Neuronal stem cell (in vitro differentiated cells): ENCODE measurements around the gene MEGF11.

Experiments
- DNase-seq: peaks from one replicate; pipeline ENCODE4 v3.0.0-alpha.2; 2013; ENCODE audit warnings: low spot score
- H2AFZ ChIP-seq: one replicate; pipeline ENCODE4 v1.6.1; 2013; ENCODE audit warnings: mild to moderate bottlenecking, low read length, inconsistent platforms
- H2AK5ac ChIP-seq: 2 replicates; pipeline ENCODE4 v1.6.1; 2013; ENCODE audit warnings: low read depth, mild to moderate bottlenecking, inconsistent platforms, low read length, moderate library complexity, mixed read lengths
- H2BK120ac ChIP-seq: 2 replicates; pipeline ENCODE4 v1.6.1; 2013; ENCODE audit warnings: low read depth, mild to moderate bottlenecking, inconsistent platforms, low read length, moderate library complexity, mixed read lengths
- H2BK12ac ChIP-seq: one replicate; pipeline ENCODE4 v1.6.1; 2013; ENCODE audit warnings: low read length, inconsistent platforms
- H2BK15ac ChIP-seq: 2 replicates; pipeline ENCODE4 v1.6.1; 2013; ENCODE audit warnings: mild to moderate bottlenecking, low read length, inconsistent platforms, mixed read lengths
- H2BK5ac ChIP-seq: one replicate; pipeline ENCODE4 v1.6.1; 2013; ENCODE audit warnings: inconsistent platforms, mild to moderate bottlenecking, low read length, moderate library complexity
- H3K14ac ChIP-seq: one replicate; pipeline ENCODE4 v1.6.1; 2013; ENCODE audit warnings: low read length, inconsistent platforms
- H3K18ac ChIP-seq: 2 replicates; pipeline ENCODE4 v1.6.1; 2013; ENCODE audit warnings: low read length, inconsistent platforms
- H3K23ac ChIP-seq: 2 replicates; pipeline ENCODE4 v1.6.1; 2013; ENCODE audit warnings: low read depth, mild to moderate bottlenecking, mixed read lengths, low read length, inconsistent platforms; ENCODE audit not compliant: poor library complexity
- H3K27ac ChIP-seq: replicated peaks from 3 replicates; pipeline ENCODE4 v1.5.1; 2013; ENCODE audit warnings: low read length, inconsistent platforms
- H3K27me3 ChIP-seq, 3 experiments: 2 replicates each; pipeline ENCODE4 v1.6.1; 2013; ENCODE audit warnings: low read length in 3 of 3, mild to moderate bottlenecking in 2 of 3, inconsistent platforms in 1 of 3, low read depth in 1 of 3, mixed read lengths in 1 of 3, moderate library complexity in 1 of 3; ENCODE audit not compliant: control insufficient read depth in 3 of 3, insufficient read depth in 3 of 3
- H3K36me3 ChIP-seq, 2 donors: replicated peaks in 1 of 2; 2 replicates each; pipeline ENCODE4 v1.6.1; 2013; ENCODE audit warnings: low read length in 2 of 2; ENCODE audit not compliant: control insufficient read depth in 2 of 2, insufficient read depth in 2 of 2
- H3K4ac ChIP-seq: 2 replicates; pipeline ENCODE4 v1.6.1; 2013; ENCODE audit warnings: inconsistent platforms, mild to moderate bottlenecking, low read length, moderate library complexity
- H3K4me1 ChIP-seq, 2 donors: 1 replicate in 1 of 2; 2 replicates in 1 of 2; pipeline ENCODE4 v1.6.1; 2013; ENCODE audit warnings: low read length in 2 of 2, low read depth in 1 of 2; ENCODE audit not compliant: control insufficient read depth in 2 of 2, insufficient read depth in 1 of 2
- H3K4me2 ChIP-seq: one replicate; pipeline ENCODE4 v1.6.1; 2013; ENCODE audit warnings: mild to moderate bottlenecking, low read length, inconsistent platforms; ENCODE audit not compliant: insufficient read depth, poor library complexity, severe bottlenecking
- H3K4me3 ChIP-seq, 2 donors: 2 replicates each; pipeline ENCODE4 v1.5.1; 2013; ENCODE audit warnings: low read length in 2 of 2, mild to moderate bottlenecking in 2 of 2, inconsistent platforms in 1 of 2, moderate library complexity in 1 of 2
- H3K79me1 ChIP-seq: one replicate; pipeline ENCODE4 v1.6.1; 2013; ENCODE audit warnings: low read depth, mild to moderate bottlenecking, inconsistent platforms, low read length, moderate library complexity
- H3K9ac ChIP-seq: one replicate; pipeline ENCODE4 v1.6.1; 2013; ENCODE audit warnings: mild to moderate bottlenecking, low read depth, low read length, inconsistent platforms; ENCODE audit not compliant: poor library complexity
- H3K9me3 ChIP-seq, 2 donors: replicated peaks in 1 of 2; 2 replicates each; pipeline versions ENCODE3 to v1.6.1; 2013; ENCODE audit warnings: low read length in 2 of 2, mild to moderate bottlenecking in 2 of 2, inconsistent platforms in 1 of 2, low read depth in 1 of 2, mixed read lengths in 1 of 2, moderate library complexity in 1 of 2; ENCODE audit not compliant: control insufficient read depth in 2 of 2, insufficient read depth in 1 of 2
- H4K8ac ChIP-seq: one replicate; pipeline ENCODE4 v1.6.1; 2013; ENCODE audit warnings: low read depth, mild to moderate bottlenecking, inconsistent platforms, low read length, moderate library complexity
- H4K91ac ChIP-seq: one replicate; pipeline ENCODE4 v1.6.1; 2013; ENCODE audit warnings: low read length, low read depth, mild to moderate bottlenecking, inconsistent platforms; ENCODE audit not compliant: poor library complexity
- WGBS, 2 donors: extraction: QIAGEN DNeasy Blood & Tissue Kit; methylation state at CpG; one replicate each; pipeline ENCODE4 v1.1.7; 2013; ENCODE audit warnings: missing lambda C conversion rate in 2 of 2, mixed read lengths in 1 of 2; ENCODE audit not compliant: insufficient read length in 2 of 2, insufficient replicate concordance in 1 of 2; ENCODE audit errors: extremely low coverage in 2 of 2; 5-methylcytosine and 5-hydroxymethylcytosine counted together

MEGF11 gene

DNA sequence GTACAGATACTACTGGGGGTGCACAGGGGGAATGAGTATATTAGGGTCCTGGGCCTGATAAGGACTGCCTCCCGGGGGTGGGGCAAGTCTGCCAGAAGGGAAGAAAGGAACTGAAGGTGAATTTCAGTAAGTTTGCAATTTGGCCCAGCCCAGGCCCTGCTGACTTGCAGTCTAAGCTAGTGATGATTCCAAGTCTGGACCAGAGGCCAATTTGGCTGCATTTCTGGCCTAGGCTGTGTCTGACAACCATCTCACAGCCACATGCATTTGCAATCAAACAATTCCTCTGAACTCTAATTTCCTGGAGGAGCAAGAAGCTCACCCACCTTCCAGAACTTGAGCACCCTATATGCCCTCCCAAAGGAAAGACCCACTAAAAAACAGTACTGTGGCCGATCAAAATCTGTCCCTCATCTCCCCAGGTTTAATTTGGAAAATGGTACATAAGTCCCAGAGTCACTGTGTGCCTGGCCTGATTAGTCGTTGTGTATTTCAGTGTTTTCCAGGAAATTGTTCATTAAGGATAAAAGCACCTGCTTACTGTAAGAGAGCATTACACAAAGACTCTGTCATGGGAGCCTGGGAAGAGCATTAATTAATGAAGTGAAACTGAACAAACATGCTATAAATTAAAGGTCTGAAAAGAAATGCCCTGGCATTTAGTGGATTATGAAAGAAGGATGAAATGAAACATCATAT, 114.5 kb downstream of the MEGF11 start:
- no peak overlapping the region for H2BK5ac ChIP-seq
- no peak overlapping the region for H2AK5ac ChIP-seq
- no peak overlapping the region for H3K23ac ChIP-seq
- H4K91ac ChIP-seq, result no peak overlapping the region
- no CpG with 5 or more reads among the region's 3 CpGs for WGBS, 2 donors
- no peaks in the 10 kb centered on the region for H3K79me1 ChIP-seq
- H3K27ac ChIP-seq, result no peak overlapping the region
- no peak overlapping the region for H2BK120ac ChIP-seq
- no peak overlapping the region for H3K9ac ChIP-seq
- no peak overlapping the region for H3K14ac ChIP-seq
- H3K4me1 ChIP-seq, result no peaks in the 10 kb centered on the region
- no peak overlapping the region for H3K4me2 ChIP-seq
- no peak overlapping the region for H3K4ac ChIP-seq
- H3K27me3 ChIP-seq, result peaks cover 0 to 63% (median 0%) of the 10 kb centered on the region in 3 experiments
- no peaks in the 10 kb centered on the region for H3K36me3 ChIP-seq
- H2BK15ac ChIP-seq, result no peak overlapping the region
- no peak overlapping the region for H3K4me3 ChIP-seq
- H4K8ac ChIP-seq, result no peak overlapping the region
- no peak overlapping the region for H2AFZ ChIP-seq
- H3K9me3 ChIP-seq, result no peaks in the 10 kb centered on the region
- DNase-seq, result no peak
- no peak overlapping the region for H2BK12ac ChIP-seq
- H3K18ac ChIP-seq, result no peak overlapping the region

DNA sequence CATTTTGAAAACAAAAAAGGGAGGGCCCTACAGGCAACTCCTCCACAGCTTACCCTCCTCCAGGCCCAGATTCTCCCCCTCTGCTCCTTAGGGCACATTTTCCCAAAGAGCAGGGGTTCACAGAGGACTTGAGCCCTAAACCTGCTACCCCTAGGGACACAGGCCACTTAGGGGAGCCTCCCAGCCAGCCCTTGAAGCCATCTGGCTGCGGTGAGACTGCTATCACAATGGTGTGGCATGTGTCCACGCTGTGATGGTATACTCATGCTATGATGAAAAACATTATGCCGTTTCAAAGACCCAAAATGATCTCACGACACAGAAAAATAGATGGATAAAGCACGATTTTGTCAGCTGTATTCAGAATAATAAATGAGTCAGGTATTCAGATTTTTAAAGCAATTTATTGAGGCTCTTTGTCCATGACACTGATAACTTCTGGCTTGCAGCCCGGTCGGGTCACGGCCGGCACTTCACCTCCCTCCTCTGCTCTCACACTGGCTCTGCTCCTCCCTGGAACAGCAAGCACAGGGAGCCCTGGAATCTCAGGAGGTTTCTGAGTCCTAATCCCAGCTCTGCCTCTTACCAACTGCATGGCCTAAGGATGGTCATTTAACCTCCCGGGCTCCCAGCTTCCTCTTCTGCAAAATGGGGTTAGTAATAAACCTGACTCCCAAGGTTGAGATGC, 115.3 kb downstream of the MEGF11 start:
- Histone ChIP-seq H3K27me3 (peaks cover 0 to 61% (median 0%) of the 10 kb centered on the region in 3 experiments), H3K4me3 (no peak overlapping the region), H2AFZ (no peak overlapping the region), H3K79me1 (no peaks in the 10 kb centered on the region), H2BK12ac (no peak overlapping the region), H2BK5ac (no peak overlapping the region), H3K4me1 (no peaks in the 10 kb centered on the region), H3K9ac (no peak overlapping the region), H4K8ac (no peak overlapping the region), H3K23ac (no peak overlapping the region), H3K9me3 (no peaks in the 10 kb centered on the region), H4K91ac (no peak overlapping the region), H3K4ac (no peak overlapping the region), H2BK120ac (no peak overlapping the region), H3K14ac (no peak overlapping the region), H3K36me3 (no peaks in the 10 kb centered on the region), H3K27ac (no peak overlapping the region), H3K4me2 (no peak overlapping the region), H2BK15ac (no peak overlapping the region), H3K18ac (no peak overlapping the region), H2AK5ac (no peak overlapping the region)
- WGBS, 2 donors, result no CpG with 5 or more reads among the region's 10 CpGs
- no peak for DNase-seq

DNA sequence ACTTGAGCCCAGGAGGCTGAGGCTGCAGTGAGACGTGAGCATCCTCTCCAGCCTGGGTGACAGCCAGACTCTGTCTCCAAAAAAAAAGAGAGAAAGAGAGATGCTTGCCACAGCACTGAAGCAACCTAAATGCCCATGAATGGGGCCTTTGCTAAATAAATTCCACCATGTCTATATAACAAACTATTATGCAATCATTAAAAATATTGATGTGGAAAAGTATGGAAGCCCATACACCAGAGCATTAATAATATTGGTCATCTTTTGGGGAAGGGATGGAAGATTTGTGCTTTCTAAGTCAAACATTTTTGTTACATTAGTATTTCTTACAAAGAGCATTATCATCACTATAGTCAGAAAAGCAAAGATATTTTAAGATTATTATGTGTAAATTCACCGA, 116.6 kb downstream of the MEGF11 start:
- H3K4ac ChIP-seq, result no peak overlapping the region
- H2AFZ ChIP-seq, result no peak overlapping the region
- H3K4me3 ChIP-seq, result no peak overlapping the region
- H3K23ac ChIP-seq, result no peak overlapping the region
- no peaks in the 10 kb centered on the region for H3K9me3 ChIP-seq
- no peak for DNase-seq
- H3K36me3 ChIP-seq, result no peaks in the 10 kb centered on the region
- no CpG with 5 or more reads among the region's 2 CpGs for WGBS, 2 donors
- peaks cover 0 to 5% of the 10 kb centered on the region in 2 donors for H3K4me1 ChIP-seq
- no peak overlapping the region for H4K91ac ChIP-seq
- H2AK5ac ChIP-seq, result no peak overlapping the region
- H2BK12ac ChIP-seq, result no peak overlapping the region
- no peak overlapping the region for H3K9ac ChIP-seq
- H3K14ac ChIP-seq, result no peak overlapping the region
- H4K8ac ChIP-seq, result no peak overlapping the region
- no peak overlapping the region for H2BK120ac ChIP-seq
- no peaks in the 10 kb centered on the region for H3K79me1 ChIP-seq
- peaks cover 0 to 50% (median 0%) of the 10 kb centered on the region in 3 experiments for H3K27me3 ChIP-seq
- no peak overlapping the region for H3K4me2 ChIP-seq
- no peak overlapping the region for H3K18ac ChIP-seq
- H3K27ac ChIP-seq, result no peak overlapping the region
- H2BK15ac ChIP-seq, result no peak overlapping the region
- H2BK5ac ChIP-seq, result no peak overlapping the region

DNA sequence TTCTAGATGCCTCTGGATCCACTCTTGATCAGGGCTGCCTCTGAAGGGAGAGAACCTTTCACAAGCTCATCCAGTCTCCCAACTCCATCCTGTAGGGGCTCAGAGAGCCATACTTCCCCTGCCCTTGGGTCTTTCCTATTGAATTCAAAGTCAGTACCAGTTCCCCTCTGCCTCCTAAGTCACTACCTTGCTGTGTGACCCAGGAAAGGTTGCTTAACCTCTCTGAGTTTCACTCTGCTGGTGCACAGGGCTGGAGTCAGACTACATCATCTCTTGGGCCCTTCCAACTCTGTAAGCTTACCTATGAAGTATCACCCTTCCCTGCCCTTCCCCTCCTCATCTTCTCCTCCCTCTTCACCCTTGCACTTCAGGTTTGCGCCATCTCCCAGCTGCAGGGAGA, 117.9 kb downstream of the MEGF11 start:
- Histone ChIP-seq H2BK120ac (no peak overlapping the region), H4K8ac (no peak overlapping the region), H2AK5ac (no peak overlapping the region), H3K4me3 (no peak overlapping the region), H3K23ac (no peak overlapping the region), H2BK5ac (no peak overlapping the region), H3K4ac (no peak overlapping the region), H3K27ac (no peak overlapping the region), H3K36me3 (no peaks in the 10 kb centered on the region), H3K27me3 (peaks cover 0 to 46% (median 0%) of the 10 kb centered on the region in 3 experiments), H3K9me3 (no peaks in the 10 kb centered on the region), H3K18ac (no peak overlapping the region), H3K14ac (no peak overlapping the region), H3K4me1 (peaks cover 0 to 5% of the 10 kb centered on the region in 2 donors), H3K4me2 (no peak overlapping the region), H2BK15ac (no peak overlapping the region), H2BK12ac (no peak overlapping the region), H2AFZ (no peak overlapping the region), H4K91ac (no peak overlapping the region), H3K9ac (no peak overlapping the region), H3K79me1 (no peaks in the 10 kb centered on the region)
- DNase-seq, result no peak
- no CpG with 5 or more reads among the region's 1 CpG for WGBS, 2 donors
